H1 (cell line): ENCODE measurements around the gene IQCK. TPM values are rescaled to one million over a fixed set of nuclear protein-coding genes. Genes with fewer than 3 reads are reported as not detected.

Source experiments
- CTCF ChIA-PET: fragments of 300-600 bp; sonication (Branson Sonifier 250); formaldehyde crosslinking; loops from one replicate; lab custom pipeline; 2021; ENCODE audit not compliant: partially characterized antibody; lab: Charles Lee
- POLR2A ChIA-PET: fragments of 300-600 bp; sonication (Branson Sonifier 250); formaldehyde crosslinking; loops from one replicate; lab custom pipeline; 2021; ENCODE audit warnings: inconsistent platforms; ENCODE audit not compliant: partially characterized antibody; lab: Charles Lee
- DNase-seq, 2 experiments: peaks; one replicate each; pipeline versions ENCODE4 v3.0.0 to v3.0.0-alpha.2; 2010 to 2022; ENCODE audit warnings: low spot score in 2 of 2, low read depth in 1 of 2, mixed read lengths in 1 of 2
- FAIRE-seq: peaks from 2 replicates; lab custom pipeline; 2011; peaks lifted over from hg19 to GRCh38; lab: Jason Lieb, UNC
- H2AFZ ChIP-seq: 2 replicates; pipeline ENCODE4 v1.8.1; 2012; ENCODE audit warnings: low read length, inconsistent platforms
- H2AK5ac ChIP-seq: 2 replicates; pipeline ENCODE4 v1.6.1; 2013; ENCODE audit warnings: low read depth, low read length
- H2BK120ac ChIP-seq: replicated peaks from 2 replicates; pipeline ENCODE3; 2013; ENCODE audit warnings: low read depth, low read length, inconsistent platforms
- H2BK12ac ChIP-seq: 2 replicates; pipeline ENCODE4 v1.6.1; 2013; ENCODE audit warnings: low read depth, low read length
- H2BK15ac ChIP-seq: 2 replicates; pipeline ENCODE4 v1.6.1; 2013; ENCODE audit warnings: low read length
- H2BK20ac ChIP-seq: 2 replicates; pipeline ENCODE4 v1.6.1; 2013; ENCODE audit warnings: low read length
- H2BK5ac ChIP-seq: 2 replicates; pipeline ENCODE4 v1.6.1; 2013; ENCODE audit warnings: low read depth, low read length
- H3K14ac ChIP-seq: 2 replicates; pipeline ENCODE4 v1.6.1; 2013; ENCODE audit warnings: inconsistent platforms; ENCODE audit not compliant: insufficient read length
- H3K18ac ChIP-seq: 2 replicates; pipeline ENCODE4 v1.6.1; 2013; ENCODE audit warnings: low read length; ENCODE audit errors: extremely low read depth
- H3K23ac ChIP-seq: 2 replicates; pipeline ENCODE4 v1.6.1; 2013; ENCODE audit warnings: inconsistent platforms; ENCODE audit not compliant: insufficient read length
- H3K23me2 ChIP-seq: 2 replicates; pipeline ENCODE4 v1.6.1; 2013; ENCODE audit warnings: low read depth, low read length
- H3K27ac ChIP-seq: 2 replicates; pipeline ENCODE4 v1.6.1; 2011; ENCODE audit warnings: low read depth, low read length, inconsistent platforms
- H3K27me3 ChIP-seq, 4 experiments: replicated peaks in 1 of 4; 1 replicate in 1 of 4; 2 replicates in 3 of 4; pipeline versions ENCODE4 v1.6.1 to v1.8.1; 2011 to 2013; ENCODE audit warnings: low read length in 3 of 4, mild to moderate bottlenecking in 3 of 4, inconsistent platforms in 2 of 4, mixed read lengths in 2 of 4, moderate library complexity in 1 of 4; ENCODE audit not compliant: control insufficient read depth in 3 of 4, insufficient read depth in 3 of 4; ENCODE audit errors: extremely low read depth in 1 of 4
- H3K36me3 ChIP-seq, 4 experiments: 2 replicates each; pipeline versions ENCODE4 v1.6.1 to v1.8.1; 2011 to 2013; ENCODE audit warnings: mild to moderate bottlenecking in 4 of 4, low read length in 3 of 4, moderate library complexity in 2 of 4, control low read depth in 1 of 4, inconsistent platforms in 1 of 4; ENCODE audit not compliant: insufficient read depth in 4 of 4, control insufficient read depth in 2 of 4
- H3K4ac ChIP-seq: replicated peaks from 2 replicates; pipeline ENCODE3; 2013; ENCODE audit warnings: low read length, low read depth, mixed read lengths, inconsistent platforms; ENCODE audit not compliant: insufficient read length
- H3K4me1 ChIP-seq, 4 experiments: replicated peaks in 1 of 4; 1 replicate in 1 of 4; 2 replicates in 3 of 4; pipeline versions ENCODE4 v1.6.1 to v1.8.1; 2011 to 2013; ENCODE audit warnings: low read length in 3 of 4, inconsistent platforms in 2 of 4, mixed read lengths in 1 of 4; ENCODE audit not compliant: insufficient read depth in 4 of 4, control insufficient read depth in 3 of 4
- H3K4me2 ChIP-seq, 2 experiments: 2 replicates each; pipeline versions ENCODE4 v1.6.1 to v1.8.1; 2011 to 2013; ENCODE audit warnings: low read depth in 2 of 2, low read length in 2 of 2, control low read depth in 1 of 2, inconsistent platforms in 1 of 2, mild to moderate bottlenecking in 1 of 2; ENCODE audit not compliant: insufficient read depth in 1 of 2
- H3K4me3 ChIP-seq, 4 experiments: fragments of 200-600, 300-600 bp in 1 of 4; sonication (generic), shearing (Covaris generic), sonication (Bioruptor Twin) in 1 of 4; 2 replicates each; pipeline versions ENCODE4 v1.5.1 to v1.8.1; 2011 to 2016; ENCODE audit warnings: low read length in 4 of 4, low read depth in 3 of 4, control low read depth in 2 of 4, inconsistent platforms in 2 of 4, mild to moderate bottlenecking in 2 of 4, mixed read lengths in 1 of 4, moderate library complexity in 1 of 4; ENCODE audit not compliant: insufficient read depth in 2 of 4; ENCODE audit errors: extremely low read depth in 1 of 4
- H3K56ac ChIP-seq: replicated peaks from 2 replicates; pipeline ENCODE3; 2013; ENCODE audit warnings: low read depth, mild to moderate bottlenecking, mixed read lengths, low read length, inconsistent platforms; ENCODE audit not compliant: insufficient read length
- H3K79me1 ChIP-seq: 2 replicates; pipeline ENCODE4 v1.6.1; 2013; ENCODE audit warnings: low read depth, low read length, control low read depth
- H3K79me2 ChIP-seq, 2 experiments: 2 replicates each; pipeline versions ENCODE4 v1.6.1 to v1.8.1; 2012 to 2013; ENCODE audit warnings: low read length in 2 of 2, mild to moderate bottlenecking in 2 of 2, inconsistent platforms in 1 of 2; ENCODE audit not compliant: insufficient read depth in 2 of 2, control insufficient read depth in 1 of 2
- H3K9ac ChIP-seq, 4 experiments: replicated peaks in 1 of 4; 1 replicate in 1 of 4; 2 replicates in 3 of 4; pipeline versions ENCODE4 v1.6.1 to v1.8.1; 2011 to 2013; ENCODE audit warnings: low read depth in 3 of 4, low read length in 3 of 4, control low read depth in 2 of 4, mild to moderate bottlenecking in 2 of 4, moderate library complexity in 2 of 4, inconsistent platforms in 1 of 4; ENCODE audit errors: extremely low read depth in 1 of 4
- H3K9me3 ChIP-seq, 2 experiments: 2 replicates each; pipeline versions ENCODE4 v1.6.1 to v1.8.1; 2012 to 2013; ENCODE audit warnings: mild to moderate bottlenecking in 2 of 2, moderate library complexity in 2 of 2, control low read depth in 1 of 2, inconsistent platforms in 1 of 2, low read depth in 1 of 2, low read length in 1 of 2, mixed read lengths in 1 of 2; ENCODE audit not compliant: insufficient read depth in 2 of 2
- H4K20me1 ChIP-seq, 2 experiments: replicated peaks in 1 of 2; 2 replicates each; pipeline versions ENCODE3 to v1.8.1; 2011 to 2013; ENCODE audit warnings: inconsistent platforms in 2 of 2, low read length in 2 of 2, mild to moderate bottlenecking in 1 of 2; ENCODE audit not compliant: insufficient read depth in 2 of 2, control insufficient read depth in 1 of 2
- H4K5ac ChIP-seq: 2 replicates; pipeline ENCODE4 v1.6.1; 2013; ENCODE audit warnings: low read length, low read depth, mixed read lengths, inconsistent platforms; ENCODE audit not compliant: insufficient read length
- H4K8ac ChIP-seq: 2 replicates; pipeline ENCODE4 v1.8.0; 2013; ENCODE audit warnings: mild to moderate bottlenecking, moderate library complexity, low read length, inconsistent platforms; ENCODE audit not compliant: insufficient read depth; ENCODE audit errors: extremely low read depth
- H4K91ac ChIP-seq: replicated peaks from 2 replicates; pipeline ENCODE3; 2013; ENCODE audit warnings: low read length, mixed read lengths, inconsistent platforms; ENCODE audit not compliant: insufficient read length
- BRCA1 ChIP-seq: IDR thresholded peaks from 2 replicates; pipeline ENCODE4 v1.6.1; 2012; ENCODE audit warnings: low read depth, low read length, improper control_type of control experiment
- CBX8 ChIP-seq: fragments of 300-800, 300-1000 bp; sonication (generic); IDR thresholded peaks from 2 replicates; pipeline ENCODE4 v1.7.1; 2016; ENCODE audit warnings: low read depth, low read length, borderline replicate concordance
- CHD2 ChIP-seq: IDR thresholded peaks from 2 replicates; pipeline ENCODE4 v1.6.1; 2012; ENCODE audit warnings: low read length, improper control_type of control experiment
- JUN ChIP-seq: IDR thresholded peaks from 2 replicates; pipeline ENCODE4 v1.6.1; 2011; ENCODE audit warnings: low read depth, mild to moderate bottlenecking, improper control_type of control experiment, low read length
- NANOG ChIP-seq: IDR thresholded peaks from 2 replicates; pipeline ENCODE4 v1.6.1; 2011; ENCODE audit warnings: low read length, low read depth, mild to moderate bottlenecking, inconsistent platforms; ENCODE audit not compliant: insufficient read depth, poor library complexity, severe bottlenecking
- RAD21 ChIP-seq, 2 experiments: IDR thresholded peaks in 1 of 2; conservative IDR thresholded peaks in 1 of 2; 2 replicates each; pipeline ENCODE4 v1.6.1; 2011; ENCODE audit warnings: low read depth in 2 of 2, low read length in 2 of 2, improper control_type of control experiment in 1 of 2, inconsistent platforms in 1 of 2, mild to moderate bottlenecking in 1 of 2, moderate library complexity in 1 of 2
- SIX5 ChIP-seq: IDR thresholded peaks from 2 replicates; pipeline ENCODE4 v1.6.1; 2011; ENCODE audit warnings: mild to moderate bottlenecking, low read depth, low read length
- WGBS, 2 experiments: shearing (Covaris generic) in 1 of 2; methylation state at CpG; one replicate each; pipeline versions ENCODE4 v1.1.6 to v1.1.7; 2013 to 2015; ENCODE audit warnings: low lambda C conversion rate in 2 of 2, mixed read lengths in 2 of 2, inconsistent platforms in 1 of 2, low coverage in 1 of 2, missing lambda C conversion rate in 1 of 2; ENCODE audit not compliant: insufficient replicate concordance in 2 of 2, insufficient coverage in 1 of 2, insufficient read length in 1 of 2; ENCODE audit errors: extremely low coverage in 1 of 2, missing lambda C conversion rate in 1 of 2; 5-methylcytosine and 5-hydroxymethylcytosine counted together
- polyA plus RNA-seq, 7 experiments: library from polyadenylated mRNA; depleted of rRNA in 3 of 7; stranded (reverse) in 5 of 7; unstranded in 2 of 7; fragments of >200 nt in 5 of 7; fragments of 200-250 nt in 2 of 7; gene quantifications; 1 replicate in 5 of 7; 2 replicates in 1 of 7; 4 replicates in 1 of 7; pipeline versions ENCODE4 v1.2.1 to v1.2.3, GENCODE V29; 2011 to 2013; ENCODE audit warnings: missing spikeins in 2 of 7, mixed read lengths in 2 of 7
- total RNA-seq: library from RNA; stranded (reverse); fragmentation: NEBNext Ultra II Directional; extraction: Animal tissue kit (Norgen Biotek cat#: 25700); gene quantifications from 2 replicates; pipeline ENCODE4 v1.2.1, GENCODE V29; 2021
- TF ChIP-seq, protein P1 (sequence below): IDR thresholded peaks from 2 replicates; pipeline ENCODE4 v1.6.1; 2012; ENCODE audit warnings: low read length, inconsistent platforms

IQCK gene
- total and polyA plus RNA-seq, 2 of the 8 experiments (the other 6 are each of a cell fraction or from before 2014, with no cell fraction given), result 6.2 to 9.3 TPM

DNA sequence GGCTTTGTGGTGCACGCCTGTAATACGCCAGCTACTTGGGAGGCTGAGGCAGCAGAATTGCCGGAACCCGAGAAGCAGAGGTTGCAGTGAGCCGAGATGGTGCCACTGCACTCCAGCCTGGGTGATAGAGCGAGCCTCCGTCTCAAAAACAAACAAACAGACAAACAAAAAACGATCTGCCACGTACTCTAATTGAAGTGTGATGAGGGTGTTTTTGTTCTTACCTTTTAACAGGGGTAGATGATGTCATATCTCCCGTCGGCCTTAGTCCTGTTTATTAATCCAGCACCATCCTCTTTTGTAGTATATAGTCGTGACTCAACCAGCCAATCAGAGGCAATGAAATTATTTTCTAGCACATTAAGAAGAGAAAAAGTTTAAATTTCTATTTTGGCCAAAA lies 58.5 kb downstream of the IQCK start:
- Histone ChIP-seq H3K79me1 (no peaks in the 10 kb centered on the region), H4K91ac (no peak overlapping the region), H3K9ac (no peak overlapping the region), H3K23me2 (0 out of 2 replicates have a peak, but pooled peaks cover 3% of the 10 kb centered on the region), H3K23ac (no peak overlapping the region), H3K36me3 (no peaks in the 10 kb centered on the region), H3K27ac (no peak overlapping the region), H3K18ac (no peak overlapping the region), H2BK12ac (no peak overlapping the region), H3K14ac (no peak overlapping the region), H3K4me3 (no peak overlapping the region), H4K8ac (no peak overlapping the region), H2BK120ac (no peak overlapping the region), H3K9me3 (no peaks in the 10 kb centered on the region), H2BK5ac (no peak overlapping the region), H2AFZ (no peak overlapping the region), H4K20me1 (no peaks in the 10 kb centered on the region), H3K56ac (no peak overlapping the region), H4K5ac (no peak overlapping the region), H3K27me3 (no peaks in the 10 kb centered on the region), H3K4me1 (no peaks in the 10 kb centered on the region), H3K4ac (no peak overlapping the region), H3K79me2 (no peaks in the 10 kb centered on the region), H3K4me2 (no peak overlapping the region), H2BK20ac (no peak overlapping the region), H2AK5ac (no peak overlapping the region), H2BK15ac (no peak overlapping the region)
- DNase-seq (peak in 1 of 2 experiments; percentile 24), FAIRE-seq (no peak)
- TF ChIP-seq NANOG (no peak), CHD2 (no peak), JUN (no peak), BRCA1 (no peak), RAD21 (IDR thresholded peaks at IDR 0.05 in 1 of 2, conservative IDR thresholded peaks at IDR 0.05 in 1 of 2; ENCODE audit: low read depth in 2 of 2, low read length in 2 of 2) (no peak), SIX5 (no peak), CBX8 (no peak)
- TF ChIP-seq, protein P1, sequence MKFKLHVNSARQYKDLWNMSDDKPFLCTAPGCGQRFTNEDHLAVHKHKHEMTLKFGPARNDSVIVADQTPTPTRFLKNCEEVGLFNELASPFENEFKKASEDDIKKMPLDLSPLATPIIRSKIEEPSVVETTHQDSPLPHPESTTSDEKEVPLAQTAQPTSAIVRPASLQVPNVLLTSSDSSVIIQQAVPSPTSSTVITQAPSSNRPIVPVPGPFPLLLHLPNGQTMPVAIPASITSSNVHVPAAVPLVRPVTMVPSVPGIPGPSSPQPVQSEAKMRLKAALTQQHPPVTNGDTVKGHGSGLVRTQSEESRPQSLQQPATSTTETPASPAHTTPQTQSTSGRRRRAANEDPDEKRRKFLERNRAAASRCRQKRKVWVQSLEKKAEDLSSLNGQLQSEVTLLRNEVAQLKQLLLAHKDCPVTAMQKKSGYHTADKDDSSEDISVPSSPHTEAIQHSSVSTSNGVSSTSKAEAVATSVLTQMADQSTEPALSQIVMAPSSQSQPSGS, result no peak
- CTCF ChIA-PET, result interaction anchor here (0.7 to 0.8 kb wide), 2 partner anchors 26 to 349 kb away, joined by 3 read pairs; no protein-coding TSS in a partner anchor
- WGBS, 2 experiments, result 93% methylated on average over 12 of the region's 12 CpGs; no CpG with 5 or more reads in 1 of the 2 experiments
- POLR2A ChIA-PET, result no interaction called here
